Vagina (tissue), 2 donors: ENCODE data around the gene ZNF598.

Source experiments
- POLR2A ChIP-seq, 2 donors: fragments of 450-650 bp; IDR thresholded peaks; one replicate each; pipeline ENCODE4 v1.6.1; 2017; ENCODE audit warnings: antibody characterized with exemption in 2 of 2, mild to moderate bottlenecking in 2 of 2, moderate library complexity in 2 of 2
- POLR2AphosphoS5 ChIP-seq, 2 donors: sonication (generic); formaldehyde crosslinking; IDR thresholded peaks; one replicate each; pipeline ENCODE4 v1.9.0; 2017; ENCODE audit warnings: antibody characterized with exemption in 2 of 2, mild to moderate bottlenecking in 2 of 2, low read depth in 1 of 2; ENCODE audit not compliant: insufficient read depth in 1 of 2
- TF ChIP-seq, protein P1 (sequence below), 3 experiments: fragments of 450-650 bp in 2 of 3; fragments of 200-600 bp in 1 of 3; sonication (generic) in 1 of 3; IDR thresholded peaks; one replicate each; pipeline ENCODE4 v1.5.1; 2017 to 2019; ENCODE audit warnings: antibody characterized with exemption in 3 of 3, mild to moderate bottlenecking in 2 of 3, moderate library complexity in 2 of 3

GRCh38 chr16:2037647-2038381, 28.2 kb upstream of the ZNF598 start:
- TF ChIP-seq, protein P1, sequence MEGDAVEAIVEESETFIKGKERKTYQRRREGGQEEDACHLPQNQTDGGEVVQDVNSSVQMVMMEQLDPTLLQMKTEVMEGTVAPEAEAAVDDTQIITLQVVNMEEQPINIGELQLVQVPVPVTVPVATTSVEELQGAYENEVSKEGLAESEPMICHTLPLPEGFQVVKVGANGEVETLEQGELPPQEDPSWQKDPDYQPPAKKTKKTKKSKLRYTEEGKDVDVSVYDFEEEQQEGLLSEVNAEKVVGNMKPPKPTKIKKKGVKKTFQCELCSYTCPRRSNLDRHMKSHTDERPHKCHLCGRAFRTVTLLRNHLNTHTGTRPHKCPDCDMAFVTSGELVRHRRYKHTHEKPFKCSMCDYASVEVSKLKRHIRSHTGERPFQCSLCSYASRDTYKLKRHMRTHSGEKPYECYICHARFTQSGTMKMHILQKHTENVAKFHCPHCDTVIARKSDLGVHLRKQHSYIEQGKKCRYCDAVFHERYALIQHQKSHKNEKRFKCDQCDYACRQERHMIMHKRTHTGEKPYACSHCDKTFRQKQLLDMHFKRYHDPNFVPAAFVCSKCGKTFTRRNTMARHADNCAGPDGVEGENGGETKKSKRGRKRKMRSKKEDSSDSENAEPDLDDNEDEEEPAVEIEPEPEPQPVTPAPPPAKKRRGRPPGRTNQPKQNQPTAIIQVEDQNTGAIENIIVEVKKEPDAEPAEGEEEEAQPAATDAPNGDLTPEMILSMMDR (IDR thresholded peaks at IDR 0.05): no peak
- TF ChIP-seq POLR2A (IDR thresholded peaks at IDR 0.05) (peak in 1 of 2 donors; percentile 16), POLR2AphosphoS5 (IDR thresholded peaks at IDR 0.05; ENCODE audit: insufficient read depth in 1 of 2, low read depth in 1 of 2) (peak in 1 of 2 donors; percentile 59)
